IMR-90 (cell line): ENCODE results near the gene DDC.

Source experiments
- BHLHE40 ChIP-seq: fragments of 150-350 bp; IDR thresholded peaks from 2 replicates; pipeline ENCODE4 v1.6.1; 2016; ENCODE audit warnings: mild to moderate bottlenecking, low read depth, low read length
- CEBPB ChIP-seq: IDR thresholded peaks from 2 replicates; pipeline ENCODE4 v1.6.1; 2012; ENCODE audit warnings: low read depth, low read length, improper control_type of control experiment
- CHD1 ChIP-seq: IDR thresholded peaks from 2 replicates; pipeline ENCODE4 v1.6.1; 2012; ENCODE audit warnings: low read depth, low read length, improper control_type of control experiment
- CTCF ChIP-seq: conservative IDR thresholded peaks from 2 replicates; pipeline ENCODE4 v1.5.1; 2012; ENCODE audit warnings: mild to moderate bottlenecking, low read depth, low read length, improper control_type of control experiment
- ELK1 ChIP-seq: fragments of 150-350 bp; IDR thresholded peaks from 2 replicates; pipeline ENCODE4 v1.6.1; 2016; ENCODE audit warnings: low read depth, mild to moderate bottlenecking, low read length, moderate library complexity, borderline replicate concordance
- MAFK ChIP-seq: IDR thresholded peaks from 2 replicates; pipeline ENCODE4 v1.6.1; 2012; ENCODE audit warnings: low read depth, low read length, improper control_type of control experiment
- MXI1 ChIP-seq: IDR thresholded peaks from 2 replicates; pipeline ENCODE4 v1.6.1; 2012; ENCODE audit warnings: low read depth, mild to moderate bottlenecking, low read length, moderate library complexity, borderline replicate concordance
- POLR2A ChIP-seq: IDR thresholded peaks from 2 replicates; pipeline ENCODE4 v1.6.1; 2012; ENCODE audit warnings: mild to moderate bottlenecking, low read depth, low read length
- RAD21 ChIP-seq: IDR thresholded peaks from 2 replicates; pipeline ENCODE4 v1.6.1; 2012; ENCODE audit warnings: low read length, improper control_type of control experiment
- RCOR1 ChIP-seq: IDR thresholded peaks from 2 replicates; pipeline ENCODE4 v1.6.1; 2012; ENCODE audit warnings: mild to moderate bottlenecking, low read length, improper control_type of control experiment; ENCODE audit not compliant: insufficient replicate concordance
- RFX5 ChIP-seq: IDR thresholded peaks from 2 replicates; pipeline ENCODE4 v1.8.0; 2012; ENCODE audit warnings: low read depth, mild to moderate bottlenecking, low read length, moderate library complexity
- SMC3 ChIP-seq: fragments of 150-350 bp; IDR thresholded peaks from 2 replicates; pipeline ENCODE4 v1.6.1; 2016; ENCODE audit warnings: low read depth, mild to moderate bottlenecking, antibody characterized with exemption, low read length, moderate library complexity

GRCh38 chr7:50497968-50498367 is 67.2 kb downstream of the DDC start:
- TF ChIP-seq CTCF, result no peak
- TF ChIP-seq CHD1, result no peak
- no peak for TF ChIP-seq POLR2A
- TF ChIP-seq ELK1, result no peak
- no peak for TF ChIP-seq RAD21
- TF ChIP-seq MXI1, result no peak
- no peak for TF ChIP-seq MAFK
- TF ChIP-seq RCOR1, result no peak
- TF ChIP-seq CEBPB, result no peak
- no peak for TF ChIP-seq SMC3
- no peak for TF ChIP-seq BHLHE40
- TF ChIP-seq RFX5, result no peak
